Endometrial microvascular endothelial cells (primary cell): Measurements from ENCODE around the gene BCCIP. TPM values are rescaled to one million over a fixed set of nuclear protein-coding genes. Genes with fewer than 3 reads are reported as not detected.

Experiments used
- in situ Hi-C: cut with HindIII; loops from 2 replicates; pipeline ENCODE4 v1.10.0; 2017; ENCODE audit warnings: low sequenced_read_pairs, low pct_unique_long_range_greater_than_20kb; ENCODE audit errors: inconsistent ontology term
- total RNA-seq: library from RNA; depleted of rRNA; stranded (reverse); fragments of >200 nt; gene quantifications from one replicate; pipeline ENCODE4 v1.2.3, GENCODE V29; 2015; ENCODE audit errors: inconsistent ontology term

Gene BCCIP
- total RNA-seq, result 76.3 TPM

GRCh38 chr10:125822878-125823662 is at the start of gene BCCIP, which contains the start of gene UROS:
Gene BCCIP, plus strand, starts transcription at chr10:125823546. Its CDS starts 12 bp downstream, at chr10:125823558.
Gene UROS, minus strand, starts transcription at chr10:125823258. Its CDS starts 6,759 bp downstream, at chr10:125816499.
- in situ Hi-C loops, result no loop called here

- in situ Hi-C loops, result no loop called here
These were observed 49.4 kb upstream of the BCCIP start for GRCh38 chr10:125773687-125774543.

DNA sequence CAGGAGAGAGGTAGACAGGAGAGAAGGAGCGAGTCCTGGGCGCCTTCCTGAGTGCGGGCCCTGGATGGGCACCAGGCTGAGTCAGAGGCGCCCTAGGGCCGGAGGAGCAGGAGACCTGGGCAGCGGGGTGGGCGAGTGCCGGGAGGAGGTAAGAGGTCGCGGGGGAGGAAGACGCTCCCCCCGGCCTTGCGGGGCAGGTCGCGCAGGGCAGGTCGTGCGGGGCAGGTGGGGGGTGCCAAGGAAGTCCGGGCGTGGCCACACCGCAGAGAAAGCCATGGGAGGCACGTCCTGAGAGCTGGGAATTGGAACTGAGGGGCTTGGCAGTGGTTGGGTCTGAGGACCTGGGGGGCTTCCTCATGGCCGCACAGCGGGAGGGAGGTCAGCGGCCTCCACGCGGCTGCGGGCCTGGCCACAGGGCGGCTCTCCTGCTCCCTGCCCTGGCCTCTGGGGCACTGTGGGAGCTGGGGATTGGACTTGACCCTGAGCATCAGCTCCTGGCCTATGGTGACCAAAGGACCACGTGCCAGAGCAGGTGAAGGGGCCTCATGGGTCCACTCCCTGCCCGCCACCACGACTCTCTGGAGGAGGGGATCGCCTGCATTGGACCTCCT is 48.7 kb upstream of the BCCIP start:
- in situ Hi-C loops, result no loop called here

DNA sequence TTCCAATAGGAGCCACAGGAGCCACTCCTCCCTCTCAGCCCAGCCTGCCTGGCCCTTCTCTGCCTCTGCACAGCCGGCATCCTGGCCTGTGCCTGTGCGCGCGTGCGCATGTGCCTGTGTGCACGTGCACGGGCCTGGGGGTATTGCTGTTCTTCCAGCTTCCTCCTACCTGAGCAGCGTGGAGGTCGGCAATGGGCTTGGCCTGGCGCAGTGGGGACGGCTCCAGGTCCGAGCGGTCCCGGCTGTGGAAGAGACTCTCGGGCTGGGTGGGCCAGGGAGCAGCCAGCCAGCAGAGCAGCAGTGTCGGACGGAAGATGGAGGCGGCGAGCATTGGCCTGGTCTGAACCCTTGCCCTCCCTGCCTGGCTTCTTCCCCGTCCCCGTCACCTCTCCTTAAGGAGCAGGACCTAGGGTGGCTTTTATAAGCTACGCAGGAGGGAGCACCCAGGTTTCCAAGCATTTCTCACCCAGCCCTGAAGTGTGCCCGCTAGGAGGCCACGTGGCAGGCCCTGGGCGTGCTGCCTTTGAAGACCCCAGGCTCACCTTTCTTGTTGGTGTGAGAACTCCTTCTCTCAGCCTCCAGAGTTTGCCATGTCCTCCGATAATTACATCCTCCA is 47.7 kb upstream of the BCCIP start, which contains the start of gene MMP21:
MMP21 (minus strand) TSS at position 331 of the 616 bp plus-strand sequence; CDS start at position 331, 0 bp downstream.
- in situ Hi-C loops, result no loop called here

- in situ Hi-C loops, result no loop called here
These were observed 45.5 kb upstream of the BCCIP start for GRCh38 chr10:125777806-125778205.

DNA sequence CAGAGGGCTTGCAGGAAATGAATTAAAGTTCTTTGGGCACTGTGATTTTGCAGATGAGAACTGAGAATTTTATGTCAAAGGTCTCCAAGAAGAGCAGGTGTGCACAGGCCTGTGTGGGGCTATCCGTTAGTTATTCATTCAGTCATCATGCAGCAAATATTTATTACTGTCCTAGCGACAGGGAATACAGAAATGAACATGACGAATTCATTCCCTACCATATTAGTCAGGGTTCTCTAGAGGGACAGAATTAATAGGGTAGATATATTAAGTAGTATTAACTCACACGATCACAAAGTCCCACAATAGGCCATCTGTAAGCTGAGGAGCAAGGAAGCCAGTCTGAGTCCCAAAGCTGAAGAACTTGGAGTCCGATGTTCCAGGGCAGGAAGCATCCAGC is 44.8 kb upstream of the BCCIP start:
- in situ Hi-C loops, result no loop called here

DNA sequence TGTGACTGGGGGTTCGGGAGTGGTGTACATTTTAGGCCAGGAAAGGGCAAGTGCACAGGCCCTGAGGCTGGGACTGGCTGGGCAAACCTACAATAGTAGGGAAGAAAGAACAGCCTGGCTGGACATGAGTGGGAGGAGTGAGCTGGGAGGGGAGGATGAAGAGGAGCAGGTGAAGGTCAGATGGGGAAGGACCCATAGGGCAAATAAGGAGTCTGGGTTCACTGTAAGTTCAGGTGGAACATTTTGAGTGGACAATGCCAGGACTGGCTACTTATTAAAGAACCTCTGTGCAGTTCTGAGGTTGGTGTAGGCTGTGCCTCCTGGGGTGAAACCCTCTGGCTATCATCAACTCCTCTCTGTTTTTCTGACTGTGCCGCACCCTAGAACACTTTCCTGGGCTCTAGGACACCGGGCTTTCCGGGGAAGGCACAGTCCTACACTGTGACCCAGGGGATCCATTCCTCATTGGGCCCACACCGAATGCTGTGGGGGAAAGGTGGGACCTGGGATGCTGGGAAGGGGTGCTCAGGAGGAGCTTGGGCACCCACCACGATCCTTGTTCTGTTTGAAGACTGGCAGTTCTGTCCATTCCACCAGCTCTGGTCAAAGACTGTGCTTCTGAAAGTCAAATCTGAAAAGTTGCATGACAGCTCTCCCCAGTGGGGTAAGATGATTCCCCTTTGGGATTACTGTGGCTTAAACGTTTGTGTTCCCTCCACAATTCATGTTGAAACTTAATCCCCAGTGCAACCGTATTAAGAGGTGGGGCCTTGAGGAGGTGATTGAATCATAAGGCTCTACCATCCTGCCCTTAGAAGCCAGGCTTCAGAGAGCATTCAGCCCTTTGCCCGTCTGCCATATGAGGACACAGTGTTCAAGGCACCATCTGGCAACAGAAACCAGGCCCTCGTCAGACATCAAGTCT is 43.7 kb upstream of the BCCIP start:
- in situ Hi-C loops, result no loop called here

DNA sequence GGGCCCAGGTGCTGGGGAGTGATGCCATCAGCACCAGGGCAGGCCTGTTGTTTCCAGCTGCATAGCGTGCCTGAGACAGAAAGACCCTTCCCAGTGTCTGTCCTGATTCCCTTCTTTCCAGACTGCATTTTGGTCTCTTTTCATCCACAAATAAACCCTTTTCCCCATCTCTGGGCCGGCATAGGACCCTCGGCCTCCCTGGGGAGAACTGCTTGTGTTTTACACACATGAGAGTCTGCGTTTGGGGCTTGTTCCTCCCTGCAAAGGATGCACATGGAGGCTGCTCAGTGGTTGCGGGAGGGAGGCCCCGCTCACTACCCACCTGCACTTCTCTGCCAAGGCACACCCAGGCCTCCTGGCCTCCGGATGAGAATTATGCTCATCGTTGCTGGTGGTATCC is 42.0 kb upstream of the BCCIP start:
- in situ Hi-C loops, result no loop called here

DNA sequence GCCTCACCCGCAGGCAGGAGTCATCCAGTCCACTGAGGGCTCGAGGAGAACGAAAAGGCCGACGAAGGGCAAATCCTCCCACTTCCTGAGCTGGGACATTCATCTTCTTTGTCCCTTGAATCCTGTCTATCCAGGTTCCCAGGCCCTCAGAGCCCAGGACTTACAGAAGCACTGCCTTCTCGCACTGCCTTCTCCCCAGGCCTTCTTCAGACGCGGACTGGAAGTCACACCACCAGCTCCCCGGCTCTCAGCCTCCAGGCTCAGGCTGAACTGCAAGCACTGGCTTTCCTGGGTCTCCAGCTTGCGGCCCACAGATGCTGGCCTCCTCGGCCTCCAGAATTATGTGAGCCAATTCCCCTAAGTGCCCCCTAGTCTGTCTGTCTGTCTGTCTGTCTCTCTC is 41.3 kb upstream of the BCCIP start:
- in situ Hi-C loops, result no loop called here

- in situ Hi-C loops, result no loop called here
These were observed 40.7 kb upstream of the BCCIP start for GRCh38 chr10:125782616-125783015.

DNA sequence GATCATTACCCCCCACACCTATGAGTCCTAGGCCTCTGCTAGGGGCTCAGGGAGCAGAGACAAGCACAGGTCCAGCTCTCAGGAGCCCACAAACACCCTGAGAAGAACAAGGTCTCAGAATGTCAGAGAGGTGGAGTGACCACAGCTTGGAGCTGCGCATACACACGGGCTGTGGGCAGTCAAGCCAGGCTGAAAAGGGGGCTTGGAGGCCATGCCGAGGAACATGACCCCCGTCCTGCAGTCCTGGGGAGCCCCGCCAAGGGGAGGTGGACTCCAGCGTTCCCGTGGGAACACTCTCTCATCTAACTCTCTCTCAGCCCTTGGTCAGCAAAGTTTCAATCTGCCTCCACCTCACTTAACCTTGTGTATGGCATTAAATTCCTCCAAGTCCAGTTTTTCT is 39.9 kb upstream of the BCCIP start:
- in situ Hi-C loops, result no loop called here

GRCh38 chr10:125783957-125784356 is 39.4 kb upstream of the BCCIP start:
- in situ Hi-C loops, result no loop called here

GRCh38 chr10:125785791-125786190 is 37.6 kb upstream of the BCCIP start:
- in situ Hi-C loops, result no loop called here

DNA sequence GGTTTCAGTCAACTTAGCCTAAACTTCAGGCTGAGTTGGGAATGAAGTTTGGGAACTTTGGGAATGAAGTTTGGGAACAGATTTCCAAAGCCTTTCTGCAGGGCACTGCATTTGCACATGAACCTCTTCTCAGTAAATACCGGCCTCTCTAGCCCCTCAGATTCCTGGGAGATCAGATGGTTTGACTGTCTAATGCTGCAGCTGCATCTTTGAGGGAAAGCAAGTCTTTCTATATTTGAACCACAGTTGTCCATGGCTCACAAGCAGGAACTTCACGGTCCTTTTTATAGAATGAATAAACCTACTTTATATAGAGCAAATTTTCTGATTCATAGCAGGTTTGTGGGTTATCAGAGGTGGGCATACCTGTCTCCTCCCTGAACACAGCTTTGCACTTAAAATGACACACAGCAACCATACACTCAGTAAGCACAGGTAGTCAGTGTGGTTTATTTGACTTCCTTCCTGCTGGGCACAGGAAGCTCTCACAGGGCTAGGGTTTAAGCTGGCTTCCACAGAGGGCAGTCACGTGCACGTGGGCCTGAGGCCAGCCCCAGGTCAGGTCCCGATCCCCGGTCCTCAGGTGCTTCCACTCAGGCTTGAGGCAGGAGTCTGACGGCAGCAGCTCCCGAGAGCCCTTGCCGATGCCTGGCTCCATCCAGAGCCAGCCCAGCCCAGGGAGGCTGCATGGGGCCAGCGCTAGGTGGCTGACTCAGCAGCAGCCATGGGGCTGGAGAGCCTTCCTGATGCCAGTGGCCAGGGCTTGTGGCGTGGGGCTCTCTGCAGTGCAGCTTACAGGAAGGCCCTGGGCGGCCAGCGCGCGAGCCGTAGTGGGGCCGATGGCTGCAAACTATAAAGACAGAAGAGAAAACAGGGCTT is 35.0 kb upstream of the BCCIP start:
- in situ Hi-C loops, result no loop called here

- in situ Hi-C loops, result no loop called here
These were observed 30.7 kb upstream of the BCCIP start for GRCh38 chr10:125792342-125793300.

DNA sequence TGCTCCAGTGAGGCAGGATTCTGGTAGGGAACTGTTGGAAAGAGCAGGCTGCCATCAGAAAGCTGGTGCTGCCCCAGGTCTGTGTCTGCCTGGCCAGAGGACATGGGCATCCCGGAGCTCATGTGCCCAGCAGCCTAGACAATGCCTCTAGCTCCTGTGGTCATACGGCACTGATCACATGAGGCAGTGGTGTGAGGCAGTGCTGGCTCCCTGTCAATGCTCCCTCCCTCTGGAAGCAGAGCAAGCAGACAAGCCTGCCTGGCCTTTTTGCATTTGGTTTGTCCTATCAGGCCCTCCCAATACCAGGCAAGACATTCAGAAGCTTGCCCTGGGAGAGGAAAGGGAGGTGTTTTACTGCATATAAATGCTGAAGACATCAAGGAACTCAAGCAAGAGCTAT is 28.2 kb upstream of the BCCIP start:
- in situ Hi-C loops, result no loop called here
